IPS-15b (cell line): Measurements from ENCODE around the gene PRKAG2.
"Not testable (repeated sequence)": the region's sequence is repeated elsewhere in the genome, so short reads cannot be mapped to it uniquely, and the experiment has no call there.

Experiments used
- H3K27me3 ChIP-seq: one replicate; pipeline ENCODE4 v1.6.1; 2013; ENCODE audit warnings: low read length; ENCODE audit not compliant: control insufficient read depth, insufficient read depth
- H3K36me3 ChIP-seq: one replicate; pipeline ENCODE4 v1.6.1; 2013; ENCODE audit warnings: low read length; ENCODE audit not compliant: control insufficient read depth, insufficient read depth
- H3K4me1 ChIP-seq: one replicate; pipeline ENCODE4 v1.6.1; 2013; ENCODE audit warnings: mild to moderate bottlenecking, low read length; ENCODE audit not compliant: control insufficient read depth, insufficient read depth
- H3K4me3 ChIP-seq: one replicate; pipeline ENCODE4 v1.5.1; 2013; ENCODE audit warnings: low read depth, low read length
- H3K9ac ChIP-seq: one replicate; pipeline ENCODE4 v1.6.1; 2013; ENCODE audit warnings: low read depth, mild to moderate bottlenecking, low read length
- H3K9me3 ChIP-seq: one replicate; pipeline ENCODE4 v1.6.1; 2013; ENCODE audit warnings: mild to moderate bottlenecking, low read length; ENCODE audit not compliant: control insufficient read depth, insufficient read depth

Gene PRKAG2

GRCh38 chr7:151524845-151525244 is 352.1 kb downstream of the PRKAG2 start:
- Histone ChIP-seq H3K9ac (no peak overlapping the region), H3K4me1 (no peaks in the 10 kb centered on the region), H3K9me3 (no peaks in the 10 kb centered on the region), H3K36me3 (no peaks in the 10 kb centered on the region), H3K4me3 (no peak overlapping the region), H3K27me3 (no peaks in the 10 kb centered on the region)

- no peak overlapping the region for H3K9ac ChIP-seq
- no peaks in the 10 kb centered on the region for H3K4me1 ChIP-seq
- H3K9me3 ChIP-seq: no peaks in the 10 kb centered on the region
- no peaks in the 10 kb centered on the region for H3K36me3 ChIP-seq
- no peaks in the 10 kb centered on the region for H3K27me3 ChIP-seq
- H3K4me3 ChIP-seq: no peak overlapping the region
These were observed 352.6 kb downstream of the PRKAG2 start for GRCh38 chr7:151524331-151524730.

DNA sequence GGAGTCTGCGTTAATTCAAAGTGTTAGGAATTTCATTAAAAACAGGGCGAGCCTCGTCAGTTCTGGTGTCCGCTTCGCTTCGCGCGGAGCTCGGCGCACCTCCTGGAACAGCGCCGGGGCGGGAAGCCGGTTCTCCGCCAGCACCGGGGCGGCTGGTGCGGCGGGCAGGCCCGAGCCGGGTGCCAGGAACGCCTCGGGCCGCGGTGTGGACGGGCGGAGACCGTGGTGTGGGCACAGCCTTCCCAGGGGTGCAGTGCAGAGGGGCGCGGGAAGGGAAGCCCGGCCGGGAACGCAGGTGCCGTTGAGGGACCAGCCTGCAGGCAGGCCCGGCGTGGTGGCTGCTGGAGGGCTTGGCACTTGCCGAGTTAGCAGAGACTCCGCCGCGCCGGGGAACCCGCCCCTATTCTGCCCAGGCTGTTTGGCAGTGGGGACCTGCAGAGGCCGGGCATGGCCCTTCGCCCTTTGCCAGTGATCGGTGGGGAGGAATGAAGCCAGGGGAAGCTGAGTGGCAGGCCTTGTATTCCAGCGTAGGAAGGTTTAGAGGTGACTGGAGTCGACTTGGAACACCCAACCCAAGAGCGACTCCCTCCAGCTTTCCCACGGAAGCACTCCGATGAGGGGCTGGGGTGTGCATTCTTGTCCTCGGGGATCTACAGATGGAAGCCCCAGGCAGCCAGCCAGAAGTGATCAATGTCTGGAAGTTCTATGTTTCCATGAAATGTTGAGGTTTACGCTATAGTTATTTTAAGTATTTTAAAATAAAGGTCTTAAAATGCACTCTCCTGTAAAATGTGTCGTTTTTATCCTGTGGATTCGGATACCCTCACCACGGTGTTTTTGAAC is 356.3 kb downstream of the PRKAG2 start:
- Histone ChIP-seq H3K4me3 (peak overlapping the region; percentile 34), H3K9ac (peak overlapping the region; percentile 2)

DNA sequence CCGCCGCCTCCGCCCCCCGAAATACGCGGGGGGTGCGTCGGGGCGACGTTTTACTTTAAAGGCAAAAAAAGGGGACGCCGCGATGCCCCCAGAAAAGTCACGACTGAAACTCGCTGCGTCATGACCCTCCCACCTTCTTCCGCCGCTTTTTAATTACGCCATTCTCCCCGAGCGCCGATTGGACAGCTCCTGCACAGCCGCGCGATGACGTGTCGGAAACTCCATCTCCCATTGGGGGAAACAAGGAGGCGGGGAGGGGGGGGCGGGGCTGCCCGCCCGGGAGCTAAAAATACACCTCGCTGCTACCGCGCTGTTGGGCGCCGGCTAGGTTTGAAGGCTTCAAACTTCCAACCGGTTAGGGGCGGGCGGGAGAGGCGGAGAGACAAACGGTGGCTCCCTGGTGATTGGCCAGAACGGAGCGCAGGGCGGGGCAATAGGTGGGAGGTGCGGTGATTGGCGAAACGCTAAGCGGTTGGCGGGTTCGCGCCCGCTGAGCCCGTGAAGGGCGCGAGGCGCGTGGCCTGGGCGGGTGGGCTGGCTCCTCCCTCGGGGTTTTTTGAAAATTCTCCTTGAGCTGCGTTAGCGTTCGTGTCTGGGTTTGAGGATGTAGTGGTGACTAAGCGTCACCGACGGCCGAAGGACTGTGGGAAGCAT is 357.0 kb downstream of the PRKAG2 start, which contains the start of gene RHEB:
Gene RHEB (minus strand): TSS at position 131 of the 654 bp plus-strand sequence. CDS start 384 bp downstream, outside the sequence.
- Histone ChIP-seq H3K4me1 (no peaks in the 10 kb centered on the region), H3K36me3 (no peaks in the 10 kb centered on the region), H3K9ac (peak within 1 kb of the TSS; percentile 76), H3K4me3 (peak within 1 kb of the TSS; percentile 91), H3K9me3 (no peaks in the 10 kb centered on the region), H3K27me3 (no peaks in the 10 kb centered on the region)

More for the DNA sequence above, 356.3 kb downstream of the PRKAG2 start:
- Histone ChIP-seq H3K36me3 (no peaks in the 10 kb centered on the region), H3K4me1 (no peaks in the 10 kb centered on the region), H3K27me3 (no peaks in the 10 kb centered on the region), H3K9me3 (no peaks in the 10 kb centered on the region)

DNA sequence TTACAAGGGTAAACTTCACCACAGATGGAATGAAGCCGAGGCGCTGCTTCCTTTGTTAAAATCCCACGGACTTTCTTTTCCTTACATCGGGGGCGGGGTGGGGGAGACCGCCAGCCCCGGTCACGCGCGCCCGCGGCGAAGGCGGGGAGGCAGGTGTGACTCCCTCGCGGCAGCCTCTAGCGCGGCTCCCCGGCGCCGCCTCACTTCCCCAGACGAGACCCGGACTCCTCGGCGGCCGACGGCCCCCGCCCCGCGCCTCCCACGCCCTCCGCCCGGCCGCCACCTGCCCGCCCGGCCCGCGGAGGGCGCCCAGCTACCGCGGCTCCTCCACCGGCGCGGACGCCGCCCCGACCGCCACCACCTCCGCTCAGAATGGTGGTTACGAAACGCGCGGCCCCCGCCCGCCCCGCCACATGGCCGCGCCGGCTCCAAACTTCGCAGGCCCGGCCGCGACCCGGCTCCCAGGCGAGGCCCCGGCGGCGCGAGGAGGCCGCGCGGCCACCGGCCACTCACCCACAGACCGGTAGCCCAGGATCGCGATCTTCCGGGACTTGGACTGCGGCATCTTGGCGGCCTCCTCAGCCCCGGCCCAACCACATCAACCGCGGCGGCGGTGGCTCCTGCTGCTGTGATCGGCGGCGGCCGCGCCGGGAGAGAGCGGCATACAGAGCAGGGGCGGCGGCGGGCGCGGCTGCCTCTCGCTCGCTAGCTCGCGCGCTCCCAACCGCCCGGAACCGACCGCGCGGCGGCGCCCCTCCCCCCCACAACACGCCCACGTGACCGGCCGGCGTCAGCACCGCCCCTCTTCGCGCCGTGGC is 357.8 kb downstream of the PRKAG2 start:
- Histone ChIP-seq H3K4me3 (peak overlapping the region; percentile 91), H3K9ac (peak overlapping the region; percentile 76)
- not testable (repeated sequence) for H3K9me3 ChIP-seq, H3K27me3 ChIP-seq, H3K4me1 ChIP-seq, H3K36me3 ChIP-seq

GRCh38 chr7:151518105-151518946 is 358.6 kb downstream of the PRKAG2 start:
- Histone ChIP-seq H3K9ac (peak overlapping the region; percentile 76), H3K9me3 (no peaks in the 10 kb centered on the region), H3K4me3 (peak overlapping the region; percentile 91), H3K36me3 (no peaks in the 10 kb centered on the region), H3K4me1 (peaks cover 5% of the 10 kb centered on the region), H3K27me3 (no peaks in the 10 kb centered on the region)

GRCh38 chr7:151517601-151518104 is 359.3 kb downstream of the PRKAG2 start:
- Histone ChIP-seq H3K9me3 (no peaks in the 10 kb centered on the region), H3K27me3 (no peaks in the 10 kb centered on the region), H3K4me1 (peaks cover 5% of the 10 kb centered on the region), H3K4me3 (peak overlapping the region; percentile 91), H3K36me3 (no peaks in the 10 kb centered on the region), H3K9ac (no peak overlapping the region)

- no peaks in the 10 kb centered on the region for H3K36me3 ChIP-seq
- peaks cover 8% of the 10 kb centered on the region for H3K4me1 ChIP-seq
- H3K27me3 ChIP-seq: no peaks in the 10 kb centered on the region
- no peak overlapping the region for H3K9ac ChIP-seq
- no peaks in the 10 kb centered on the region for H3K9me3 ChIP-seq
- no peak overlapping the region for H3K4me3 ChIP-seq
These were observed 361.7 kb downstream of the PRKAG2 start for GRCh38 chr7:151515276-151515565.

GRCh38 chr7:151514461-151515275 is 362.2 kb downstream of the PRKAG2 start:
- no peaks in the 10 kb centered on the region for H3K36me3 ChIP-seq

DNA sequence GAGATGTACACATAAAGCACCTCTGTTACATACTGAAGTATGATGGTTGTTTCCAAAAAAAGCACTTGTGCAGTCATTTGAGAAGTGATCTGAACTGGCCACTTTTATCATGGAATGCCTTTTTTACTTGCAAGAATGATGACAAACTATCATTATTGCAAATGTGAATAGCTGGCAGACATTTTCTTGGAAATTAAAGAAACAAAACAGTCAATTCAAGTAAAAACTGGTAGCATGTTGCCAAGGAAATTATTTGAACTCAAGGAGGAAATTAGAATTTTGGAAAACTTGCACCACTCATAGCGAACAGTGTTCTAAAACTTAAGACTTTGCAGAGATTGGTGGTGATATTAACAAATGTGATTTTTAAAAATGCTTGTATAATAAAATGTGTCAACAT is 363.8 kb downstream of the PRKAG2 start:
- Histone ChIP-seq H3K4me3 (no peak overlapping the region), H3K9me3 (no peaks in the 10 kb centered on the region)

More at GRCh38 chr7:151514461-151515275, 362.2 kb downstream of the PRKAG2 start:
- H3K9ac ChIP-seq: no peak overlapping the region
- no peaks in the 10 kb centered on the region for H3K9me3 ChIP-seq
- H3K27me3 ChIP-seq: no peaks in the 10 kb centered on the region
- H3K4me1 ChIP-seq: peaks cover 8% of the 10 kb centered on the region
- no peak overlapping the region for H3K4me3 ChIP-seq

More for the DNA sequence above, 363.8 kb downstream of the PRKAG2 start:
- H3K27me3 ChIP-seq: no peaks in the 10 kb centered on the region
- peaks cover 14% of the 10 kb centered on the region for H3K4me1 ChIP-seq
- H3K9ac ChIP-seq: no peak overlapping the region
- no peaks in the 10 kb centered on the region for H3K36me3 ChIP-seq
